Suprapubic skin (tissue), 4 donors: ENCODE measurements around the gene RERE.

Experiments used
- CTCF ChIP-seq, 2 donors: fragments of 200-600 bp in 1 of 2; fragments of 450-650 bp in 1 of 2; sonication (generic) in 1 of 2; IDR thresholded peaks; one replicate each; pipeline ENCODE4 v1.5.1; 2016 to 2019; ENCODE audit warnings: antibody characterized with exemption in 2 of 2, mild to moderate bottlenecking in 1 of 2, moderate library complexity in 1 of 2
- EP300 ChIP-seq: sonication (generic); formaldehyde crosslinking; IDR thresholded peaks from one replicate; pipeline ENCODE4 v1.6.1; 2017; ENCODE audit warnings: antibody characterized with exemption
- POLR2A ChIP-seq, 2 donors: fragments of 450-650 bp; IDR thresholded peaks; one replicate each; pipeline ENCODE4 v1.6.1; 2017; ENCODE audit warnings: antibody characterized with exemption in 2 of 2, mild to moderate bottlenecking in 2 of 2, moderate library complexity in 2 of 2
- POLR2AphosphoS5 ChIP-seq, 3 donors: sonication (generic); formaldehyde crosslinking; IDR thresholded peaks; one replicate each; pipeline ENCODE4 v1.6.1; 2017; ENCODE audit warnings: antibody characterized with exemption in 3 of 3

GRCh38 chr1:8583031-8583430, 234.4 kb downstream of the RERE start:
- TF ChIP-seq EP300 (no peak), CTCF (IDR thresholded peaks at IDR 0.05) (no peak), POLR2A (IDR thresholded peaks at IDR 0.05) (no peak), POLR2AphosphoS5 (IDR thresholded peaks at IDR 0.05) (no peak)
